GM21381 (cell line): ENCODE measurements around the gene CLP1.
"Not testable (repeated sequence)": the region's sequence is repeated elsewhere in the genome, so short reads cannot be mapped to it uniquely, and the experiment has no call there.

Experiments used
- ATAC-seq: cut with Tn5 transposase; IDR thresholded peaks from one replicate; pipeline ENCODE4 v1.9.1; 2021; ENCODE audit warnings: mild to moderate bottlenecking, moderate library complexity; ENCODE audit not compliant: unreplicated experiment

CLP1 gene

DNA sequence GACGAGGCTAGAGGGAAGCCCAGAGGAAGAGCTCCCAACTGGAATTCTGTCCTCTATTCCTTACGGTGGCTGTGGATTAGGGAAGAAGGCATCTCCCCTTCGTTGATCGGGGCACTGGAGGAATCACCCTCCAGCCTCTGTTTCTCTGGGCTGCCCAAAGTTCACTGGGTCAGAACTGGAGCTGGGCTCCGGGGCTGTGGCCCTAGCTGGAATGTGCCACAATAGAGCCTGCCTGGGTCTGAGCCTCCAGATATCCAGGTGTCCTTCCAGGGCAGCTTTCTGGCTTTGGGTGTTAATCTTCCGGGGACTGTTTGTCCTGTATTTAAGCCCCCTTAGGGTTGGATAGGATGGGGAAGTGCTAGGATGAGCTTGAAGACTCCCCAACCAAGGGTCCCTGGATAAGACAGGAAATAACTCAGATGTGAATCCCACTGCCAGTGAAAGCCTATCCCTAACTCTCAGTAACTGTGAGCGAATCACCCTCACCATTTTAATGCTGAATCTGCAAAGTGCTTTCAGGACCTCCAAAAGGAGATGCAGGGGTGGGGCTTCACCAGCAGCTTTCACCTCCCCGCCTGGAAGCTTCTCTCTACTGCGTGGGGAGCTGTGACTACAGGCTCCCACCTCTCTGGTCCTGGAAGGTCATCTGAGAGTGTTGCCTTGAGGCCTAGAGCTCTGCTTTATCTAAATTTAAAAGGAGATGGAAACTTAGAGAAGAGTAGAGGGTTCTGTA, 17.3 kb upstream of the CLP1 start:
- ATAC-seq: no peak

DNA sequence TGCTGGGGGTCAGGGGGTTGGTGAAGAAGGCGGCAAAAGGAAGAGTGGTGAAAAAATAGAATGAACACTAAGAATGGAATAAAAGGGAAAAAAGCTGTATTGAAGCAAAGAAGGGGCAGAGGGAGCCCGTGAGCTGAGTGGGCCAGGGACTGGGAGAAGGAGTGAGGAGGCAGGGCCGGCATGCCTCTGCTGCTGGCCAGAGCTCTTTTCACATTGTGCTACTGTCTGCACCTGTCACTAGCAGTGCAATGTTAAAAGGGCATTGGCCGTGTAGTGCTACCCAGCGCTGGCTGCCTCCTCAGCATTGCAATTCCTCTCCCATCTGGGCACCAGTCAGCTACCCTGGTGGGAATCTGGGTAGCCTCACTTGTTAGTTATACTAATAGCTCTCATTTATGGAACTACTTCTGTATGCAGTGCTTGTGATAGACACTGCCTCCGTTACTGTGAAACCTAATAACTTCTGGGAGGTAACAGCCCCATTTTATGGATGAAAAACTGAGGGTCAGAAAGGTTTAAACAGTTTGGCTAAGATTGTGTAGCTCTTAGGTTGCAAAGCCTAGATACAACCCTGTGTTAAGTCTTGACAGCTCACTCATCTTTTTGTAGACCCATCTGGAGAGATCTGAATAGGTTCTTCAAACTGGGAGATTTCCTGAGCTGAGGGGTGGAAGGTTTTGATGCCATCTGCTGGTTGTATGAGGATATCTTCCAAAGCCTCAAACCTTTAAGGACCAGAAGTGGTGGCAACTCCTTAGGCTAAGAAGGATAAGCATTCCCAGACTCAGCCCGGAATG, 16.4 kb upstream of the CLP1 start:
- ATAC-seq: no peak

- no peak for ATAC-seq
Measured at GRCh38 chr11:57643802-57644201, 13.8 kb upstream of the CLP1 start.

GRCh38 chr11:57644748-57645688, 12.5 kb upstream of the CLP1 start:
- ATAC-seq: peak; percentile 67

GRCh38 chr11:57645689-57646085, 11.9 kb upstream of the CLP1 start:
- ATAC-seq: no peak

DNA sequence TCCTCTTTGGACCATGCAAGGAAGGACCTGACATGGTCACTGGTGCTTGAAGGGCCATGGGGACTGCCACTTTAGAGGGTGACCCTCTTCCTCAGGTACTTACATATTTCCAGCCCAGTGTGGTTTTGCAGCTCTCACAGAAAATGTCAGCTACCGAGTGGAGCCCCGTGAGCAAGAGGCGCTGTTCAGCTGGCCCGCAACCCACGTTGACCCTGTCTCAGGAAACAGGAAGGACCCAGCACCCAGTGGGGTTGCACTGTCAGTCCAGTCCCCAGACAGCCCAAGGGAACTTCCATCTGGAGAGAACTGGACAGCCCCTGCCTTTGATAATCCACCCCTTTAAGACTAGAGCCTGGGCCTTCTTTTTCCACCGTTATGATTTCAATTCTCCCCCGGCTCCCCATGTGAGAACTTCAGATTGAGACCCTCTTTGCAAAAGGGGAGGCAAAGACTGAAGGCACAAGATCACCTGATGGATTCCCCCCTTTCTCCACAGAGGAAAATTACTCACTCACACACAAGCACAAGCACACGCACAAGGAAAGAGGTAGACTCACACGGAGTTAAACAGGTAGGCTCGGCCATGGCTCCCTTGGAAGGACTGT, 11.3 kb upstream of the CLP1 start:
- ATAC-seq: no peak

DNA sequence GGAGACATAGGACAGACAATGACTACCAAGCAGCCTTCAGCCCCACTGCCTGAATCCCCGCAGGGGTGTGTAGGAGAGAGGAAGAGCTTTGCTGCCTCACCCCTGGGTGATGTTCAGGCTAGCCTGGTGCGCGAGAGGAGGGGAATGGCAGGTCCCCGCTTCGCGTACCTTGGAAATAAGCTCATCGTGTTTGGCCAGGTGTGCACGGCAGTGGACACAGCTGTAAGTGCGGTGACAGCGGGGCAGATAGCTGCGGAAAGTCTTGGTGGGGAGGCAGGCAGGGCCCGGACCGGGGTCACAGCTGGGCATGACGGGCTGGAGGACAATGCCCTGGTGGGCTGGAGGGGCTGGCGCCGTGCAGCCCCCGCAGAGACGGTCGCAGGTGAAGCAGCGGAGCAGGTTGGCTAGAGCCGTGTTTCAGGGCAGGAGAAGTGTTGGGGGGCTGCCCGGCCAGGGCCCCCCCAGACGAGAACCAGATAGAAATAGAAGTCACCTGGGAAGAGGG, 10.7 kb upstream of the CLP1 start:
- no peak for ATAC-seq

DNA sequence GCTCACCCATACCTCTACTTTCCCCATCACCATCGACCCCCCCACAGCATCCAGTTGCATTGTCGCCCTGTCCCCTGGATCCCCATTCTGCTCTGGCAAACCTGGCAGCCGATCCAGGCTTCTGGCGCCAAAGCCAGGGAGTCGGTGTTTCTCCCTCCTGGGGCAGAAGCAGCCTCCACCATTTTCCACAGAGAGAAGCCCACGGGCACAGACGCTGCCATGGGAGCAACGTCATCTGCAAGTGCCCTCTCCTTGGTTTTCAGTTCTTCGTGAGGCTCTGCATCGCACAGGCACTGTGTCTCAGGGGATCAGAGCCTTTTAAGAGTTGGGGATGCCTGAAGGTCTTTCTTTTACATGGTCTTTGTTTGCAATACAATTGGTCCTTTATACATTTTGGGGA, 10.2 kb upstream of the CLP1 start:
- no peak for ATAC-seq

GRCh38 chr11:57647960-57648800, 9.4 kb upstream of the CLP1 start:
- ATAC-seq: no peak

DNA sequence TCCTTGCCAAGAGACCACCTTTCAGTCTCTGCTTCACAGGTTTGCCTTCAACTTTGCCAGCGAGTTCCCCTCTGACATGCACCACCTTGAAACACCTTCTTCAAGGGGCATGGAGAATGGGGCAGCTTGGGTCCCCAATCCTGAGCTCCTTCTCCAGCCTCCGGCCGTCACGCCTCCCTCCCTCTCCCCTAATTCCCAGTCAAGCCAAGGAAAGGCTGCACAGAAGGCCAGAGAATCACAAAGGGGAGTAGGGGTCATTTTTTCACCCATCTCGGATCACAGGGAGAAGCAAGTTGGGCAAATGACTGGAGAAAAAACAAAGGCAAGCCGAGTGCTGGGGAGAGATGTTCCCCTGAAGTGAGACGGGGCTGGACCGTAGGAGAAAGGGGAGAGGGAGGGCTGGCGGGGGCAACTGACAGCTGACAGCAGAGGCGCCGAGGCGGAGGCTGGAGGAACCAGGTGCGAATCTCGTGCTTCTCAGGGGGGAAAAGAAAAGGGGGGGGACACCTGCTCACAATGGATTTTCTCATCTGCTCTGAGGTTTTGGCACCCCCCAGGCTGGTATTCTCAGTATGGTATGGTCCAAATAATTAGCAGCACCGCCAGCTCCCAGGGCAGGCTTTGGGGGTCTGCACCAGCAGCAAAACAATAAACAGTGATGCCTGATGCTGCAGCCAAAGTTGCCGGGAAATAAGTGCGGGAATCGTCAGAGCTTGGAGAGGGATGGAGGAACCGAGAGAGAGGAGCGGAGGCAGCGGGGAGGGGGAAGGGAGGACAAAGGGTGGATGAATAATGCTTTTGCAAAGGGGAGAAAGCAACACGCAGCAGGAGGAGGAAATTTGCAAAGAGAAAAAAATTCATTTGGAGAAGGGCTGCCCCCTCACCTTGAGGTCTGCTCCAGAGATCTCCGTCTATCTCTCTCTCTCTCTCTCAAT, 8.5 kb upstream of the CLP1 start:
- ATAC-seq: no peak

DNA sequence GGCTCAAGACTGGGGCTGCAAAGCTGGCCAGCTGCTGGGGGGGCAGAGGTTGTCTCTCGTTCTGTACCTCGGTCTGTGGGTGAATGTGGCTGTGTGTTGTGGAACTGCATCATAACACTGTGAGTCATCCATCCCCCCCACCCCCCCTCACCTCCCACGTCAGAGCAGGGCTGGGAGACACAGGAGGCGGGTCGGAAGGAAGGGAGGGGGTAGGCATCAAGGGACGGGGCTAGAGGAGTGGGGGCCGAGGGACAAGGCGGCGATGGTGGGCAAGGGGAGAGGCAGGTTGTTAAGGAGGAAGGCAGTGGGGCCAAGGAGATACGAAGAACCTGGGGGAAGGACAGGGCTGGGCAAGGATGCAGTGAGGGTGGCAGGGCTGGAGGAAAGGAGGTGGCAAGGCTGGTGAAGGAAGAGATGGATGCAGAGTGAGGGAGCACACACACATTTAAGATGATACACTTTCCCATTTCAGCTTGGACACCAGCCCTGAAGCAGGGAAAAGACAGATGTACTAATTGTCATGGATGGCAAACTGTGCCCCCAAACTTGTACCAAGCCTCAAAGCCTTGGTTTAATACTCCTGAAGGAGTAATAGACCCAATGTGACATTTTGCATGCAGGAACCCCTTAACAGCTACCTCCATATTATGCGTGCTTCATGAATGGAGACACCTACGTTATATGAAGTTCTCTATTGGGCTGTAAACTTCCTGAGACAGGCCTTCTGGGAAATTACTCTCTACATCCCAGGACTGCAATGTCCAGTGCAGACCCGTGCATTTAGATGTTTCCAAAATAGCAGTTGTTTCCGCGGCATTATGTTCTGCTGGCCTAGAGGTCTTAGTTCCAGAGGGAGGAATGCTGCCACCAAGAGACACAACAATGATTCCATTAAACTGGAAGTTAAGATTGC, 7.5 kb upstream of the CLP1 start, which contains the start of gene YPEL4:
TSS of gene YPEL4 (minus strand) at position 87 of the 913 bp plus-strand sequence. CDS start 2,805 bp downstream, outside the sequence.
- ATAC-seq: no peak

DNA sequence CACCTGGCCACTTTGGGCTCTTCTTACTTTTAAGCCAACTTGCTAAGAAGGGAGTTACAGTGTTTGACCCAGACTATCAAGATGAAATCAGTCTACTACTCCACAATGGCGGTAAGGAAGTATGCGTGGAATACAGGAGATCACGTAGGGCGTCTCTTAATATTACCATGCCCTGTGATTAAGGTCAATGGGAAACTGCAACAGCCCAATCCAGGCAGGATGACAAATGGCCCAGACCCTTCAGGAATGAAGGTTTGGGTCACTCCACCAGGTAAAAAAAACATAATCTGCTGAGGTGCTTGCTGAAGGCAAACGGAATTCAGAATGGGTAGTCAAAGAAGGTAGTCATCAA, 6.8 kb upstream of the CLP1 start:
- no peak for ATAC-seq

DNA sequence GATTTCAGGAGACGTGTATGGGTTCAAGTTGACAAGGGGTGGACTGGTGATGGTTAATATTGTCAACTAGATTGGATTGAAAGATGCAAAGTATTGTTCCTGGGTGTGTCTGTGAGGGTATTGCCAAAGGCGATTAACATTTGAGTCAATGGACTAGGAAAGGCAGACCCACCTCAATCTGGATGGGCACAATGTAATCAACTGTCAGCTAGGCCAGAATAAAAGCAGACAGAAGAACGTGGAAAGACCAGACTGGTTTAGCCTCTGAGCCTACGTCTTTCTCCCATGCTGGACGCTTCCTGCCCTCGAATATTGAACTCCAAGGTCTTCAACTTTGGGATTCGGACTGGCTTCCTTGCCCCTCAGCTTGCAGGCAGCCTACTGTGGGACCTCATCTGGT, 6.2 kb upstream of the CLP1 start:
- ATAC-seq: no peak

DNA sequence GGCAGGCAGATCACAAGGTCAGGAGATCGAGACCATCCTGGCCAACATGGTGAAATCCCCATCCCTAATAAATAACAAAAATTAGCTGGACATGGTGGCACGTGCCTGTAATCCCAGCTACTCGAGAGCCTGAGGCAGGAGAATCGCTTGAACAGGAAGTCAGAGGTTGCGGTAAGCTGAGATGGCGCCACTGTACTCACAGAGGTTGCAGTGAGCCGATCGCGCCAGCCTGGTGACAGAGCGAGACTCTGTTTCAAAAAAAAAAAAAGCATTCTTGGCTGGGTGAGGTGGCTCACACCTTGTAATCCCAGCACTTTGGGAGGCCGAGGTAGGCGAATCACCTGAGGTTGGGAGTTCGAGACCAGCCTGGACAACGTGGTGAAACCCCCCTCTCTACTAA, 5.3 kb upstream of the CLP1 start:
- not testable (repeated sequence) for ATAC-seq

GRCh38 chr11:57652662-57653061, 4.9 kb upstream of the CLP1 start:
- ATAC-seq: no peak

DNA sequence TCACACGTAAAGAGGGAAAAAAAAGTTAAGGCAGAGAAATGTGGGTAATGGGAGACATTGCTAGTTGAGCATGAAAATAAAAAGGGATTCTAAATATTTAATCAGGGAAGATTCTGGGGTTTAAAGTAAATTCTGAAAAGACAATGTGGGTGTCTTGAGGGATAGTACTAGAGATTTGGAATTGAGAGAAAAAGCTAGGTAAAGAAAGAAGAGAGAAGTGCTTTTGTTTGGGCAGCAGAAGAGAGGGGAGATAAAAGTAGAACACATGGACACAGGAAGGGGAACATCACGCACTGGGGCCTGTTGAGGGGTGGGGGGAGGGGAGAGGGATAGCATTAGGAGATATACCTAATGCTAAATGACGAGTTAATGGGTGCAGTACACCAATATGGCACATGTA, 4.4 kb upstream of the CLP1 start:
- no peak for ATAC-seq

- ATAC-seq: no peak
Measured at GRCh38 chr11:57656885-57657193, 723 bp upstream of the CLP1 start.

DNA sequence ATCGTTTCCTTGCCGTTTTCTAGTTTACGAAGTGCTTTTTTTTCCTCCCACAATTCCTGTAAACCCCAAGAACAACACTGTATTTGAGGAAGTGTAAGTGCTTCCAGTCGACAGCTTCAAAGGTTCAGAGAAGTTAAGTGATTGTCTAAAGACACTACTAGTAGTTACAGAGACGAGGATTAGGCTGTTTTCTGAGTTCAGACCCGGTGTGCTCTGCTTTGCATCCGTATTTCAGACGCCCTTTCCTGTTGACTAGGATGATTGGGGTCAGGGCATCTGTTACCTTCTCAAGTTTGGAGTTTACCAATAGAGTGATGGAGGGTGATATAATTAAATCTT, 430 bp downstream of the CLP1 start:
- no peak for ATAC-seq
